Activated CD4-positive, alpha-beta T cell treated with anti-CD3 and anti-CD28 coated beads, Interleukin-2, amount 50 U/mL, for 1 hour (primary cell): ENCODE measurements around the gene GUCD1.

Experiments used
- DNase-seq: peaks from one replicate; pipeline ENCODE4 v3.0.0-alpha.2; 2020

The GUCD1 gene

GRCh38 chr22:24589518-24590030 lies 34.6 kb upstream of the GUCD1 start:
- DNase-seq, result no peak

- no peak for DNase-seq
Observed at GRCh38 chr22:24588757-24589481, 34.0 kb upstream of the GUCD1 start.

DNA sequence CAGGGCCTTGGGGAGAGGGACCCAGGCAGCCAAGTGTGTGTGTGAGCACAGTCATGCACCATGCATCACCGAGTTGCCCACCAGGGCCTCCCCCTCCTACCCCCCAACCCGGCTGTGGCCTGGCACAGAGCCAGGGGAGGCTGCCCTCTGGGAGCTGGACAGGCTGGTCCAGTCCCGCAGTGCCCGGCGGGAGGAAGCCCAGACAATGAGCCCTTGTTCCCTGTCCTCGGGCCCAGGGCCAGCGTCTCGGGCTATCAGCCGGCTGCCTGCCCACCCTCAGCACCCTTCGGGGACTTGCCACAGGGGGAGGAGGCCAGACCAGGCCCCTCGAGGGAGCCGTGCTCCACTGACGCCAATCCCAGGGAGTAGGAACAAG lies 33.4 kb upstream of the GUCD1 start:
- DNase-seq, result no peak

GRCh38 chr22:24587948-24588347 lies 33.0 kb upstream of the GUCD1 start:
- DNase-seq, result no peak

DNA sequence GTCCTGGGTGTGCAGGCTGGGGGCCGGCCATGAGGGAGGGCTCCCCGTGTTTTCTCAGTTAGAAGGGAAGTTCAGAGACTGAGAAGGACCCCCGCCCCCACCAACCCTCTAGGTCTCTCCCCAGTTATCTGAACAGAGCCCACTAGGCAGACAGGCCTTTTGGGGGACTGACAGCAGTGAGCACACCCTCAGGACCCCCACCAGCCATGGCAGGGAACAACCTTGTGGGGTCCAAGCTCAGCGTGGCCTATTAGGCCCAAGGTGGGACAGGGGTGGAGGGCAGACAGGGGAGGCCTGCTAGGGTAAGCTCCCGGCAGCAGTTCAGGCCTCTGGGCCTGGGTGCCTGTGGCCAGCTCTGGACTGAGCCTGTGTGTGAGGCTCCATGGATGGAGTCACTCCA lies 32.3 kb upstream of the GUCD1 start:
- no peak for DNase-seq

DNA sequence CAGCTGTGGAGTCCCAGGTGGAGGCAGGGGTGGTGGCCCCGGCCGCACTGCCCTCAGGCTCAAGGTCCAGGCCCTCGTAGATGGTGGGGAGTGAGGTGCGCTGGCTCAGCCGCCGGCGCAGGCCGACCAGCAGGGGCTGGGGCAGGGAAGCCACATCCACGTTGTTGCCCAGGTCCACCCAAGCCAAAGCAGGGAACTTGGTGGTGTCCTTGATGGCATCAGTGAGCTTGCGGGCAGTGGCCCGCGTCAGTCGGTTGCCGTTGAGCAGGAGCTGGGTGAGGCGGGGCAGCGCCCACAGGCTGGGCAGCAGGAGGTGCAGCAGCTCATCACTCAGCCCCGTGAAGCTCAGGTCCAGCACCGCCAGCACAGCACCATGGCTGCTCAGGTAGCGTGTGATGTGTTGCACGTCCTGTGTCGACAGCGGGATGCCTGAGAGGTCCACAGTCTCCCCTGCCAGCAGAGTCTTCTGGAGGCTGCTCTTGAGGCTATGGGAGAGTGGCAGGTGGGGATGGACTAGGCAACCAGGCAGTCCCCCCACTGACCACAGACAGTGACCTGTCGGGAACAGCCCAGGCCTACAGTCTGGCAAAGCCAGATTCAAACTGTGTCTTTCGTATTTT lies 31.1 kb upstream of the GUCD1 start:
- DNase-seq, result no peak

- DNase-seq, result no peak
Observed at GRCh38 chr22:24585461-24585860, 30.5 kb upstream of the GUCD1 start.

- no peak for DNase-seq
Observed at GRCh38 chr22:24584871-24585411, 30.0 kb upstream of the GUCD1 start.

DNA sequence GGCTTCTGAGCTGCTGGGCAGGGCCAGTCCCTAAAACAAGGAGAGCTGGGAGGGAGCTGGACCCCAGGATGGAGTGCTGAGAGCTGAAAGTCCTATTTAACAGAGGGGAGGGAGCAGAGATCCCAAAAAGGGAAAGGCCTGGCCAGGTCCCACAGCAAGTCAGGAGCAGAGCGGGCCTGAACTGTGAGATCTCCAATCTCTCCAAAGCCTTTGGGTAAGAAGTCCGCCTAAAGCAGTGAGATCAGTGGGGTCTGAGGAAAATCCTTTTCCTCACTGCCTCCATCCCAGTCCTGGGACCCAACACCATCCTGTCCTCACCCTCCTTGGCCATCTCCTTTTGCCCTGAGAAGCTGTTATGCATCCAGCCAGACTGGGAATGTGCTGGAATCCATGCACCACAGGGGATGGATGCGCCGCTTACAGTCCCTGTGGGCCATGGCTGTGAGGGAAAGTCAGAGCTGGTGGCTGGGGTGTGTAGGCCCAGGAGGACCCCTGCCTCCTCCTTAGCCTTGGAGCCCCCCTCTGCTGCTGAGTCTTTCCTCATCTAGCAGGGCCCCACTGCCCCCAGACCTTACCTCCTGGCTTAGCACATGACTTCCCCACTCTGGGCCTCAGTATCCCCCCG lies 29.3 kb upstream of the GUCD1 start:
- DNase-seq, result no peak

GRCh38 chr22:24583221-24584165 lies 28.6 kb upstream of the GUCD1 start:
- no peak for DNase-seq

DNA sequence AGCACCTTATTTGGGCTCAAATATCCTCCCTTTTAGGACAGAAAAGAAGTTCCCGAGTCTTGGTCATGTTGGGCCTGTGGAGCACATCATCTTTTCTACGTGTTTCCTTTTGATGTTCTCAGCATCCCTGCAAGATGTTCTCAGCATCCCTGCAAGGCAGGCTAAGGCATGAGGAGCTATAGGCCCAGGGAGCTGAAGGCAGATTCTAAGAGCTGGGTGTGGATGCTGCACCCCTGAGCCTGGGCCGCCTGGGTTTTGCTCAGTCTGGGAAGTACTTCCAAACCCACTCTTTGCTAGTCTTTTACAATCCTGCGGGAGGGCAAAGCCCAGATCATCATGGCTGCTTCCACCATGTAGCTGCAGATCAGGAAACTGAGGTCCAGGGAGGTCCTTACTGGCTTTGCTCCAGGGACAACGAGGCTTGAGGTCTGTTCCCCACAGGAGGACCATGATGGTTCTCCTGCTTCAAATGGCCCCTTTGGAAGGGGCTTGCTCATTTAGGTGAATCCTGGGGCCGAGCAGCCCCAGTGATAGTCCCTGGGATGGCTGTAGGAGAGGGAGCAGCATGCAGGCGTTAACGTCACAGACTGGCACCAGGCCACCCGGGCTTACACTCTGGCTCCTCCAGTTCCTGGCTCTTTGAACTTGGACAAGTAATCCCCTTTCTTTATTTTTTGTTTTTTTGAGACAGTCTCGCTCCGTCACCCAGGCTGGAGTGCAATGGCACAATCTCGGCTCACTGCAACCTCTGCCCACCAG lies 27.3 kb upstream of the GUCD1 start:
- no peak for DNase-seq

GRCh38 chr22:24580276-24580675 lies 25.3 kb upstream of the GUCD1 start:
- DNase-seq, result no peak

GRCh38 chr22:24579258-24579601 lies 24.3 kb upstream of the GUCD1 start:
- no peak for DNase-seq

- DNase-seq, result no peak
Observed at GRCh38 chr22:24578355-24579257, 23.7 kb upstream of the GUCD1 start.

DNA sequence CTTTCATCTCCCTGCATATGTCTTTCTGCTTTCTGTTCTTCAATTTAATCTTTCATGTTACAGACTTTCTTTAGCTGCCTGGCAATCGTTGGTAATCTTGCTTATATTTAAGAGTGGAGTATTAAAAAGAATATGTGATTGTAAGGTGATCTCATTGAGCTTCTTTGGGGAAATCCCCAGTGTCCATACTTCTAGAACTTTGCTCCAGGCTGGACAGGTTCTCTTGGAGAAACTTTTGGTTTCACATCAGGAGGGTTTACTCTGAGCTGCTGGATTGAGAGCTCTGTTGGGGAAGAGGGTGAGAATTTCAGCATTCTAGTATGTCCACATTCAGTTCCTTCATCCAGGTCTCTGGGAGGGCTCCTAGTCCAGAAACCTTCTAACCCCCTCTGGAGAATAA lies 21.8 kb upstream of the GUCD1 start:
- DNase-seq, result no peak

GRCh38 chr22:24571266-24571665 lies 16.3 kb upstream of the GUCD1 start:
- no peak for DNase-seq

- no peak for DNase-seq
Observed at GRCh38 chr22:24567668-24568067, 12.7 kb upstream of the GUCD1 start.

DNA sequence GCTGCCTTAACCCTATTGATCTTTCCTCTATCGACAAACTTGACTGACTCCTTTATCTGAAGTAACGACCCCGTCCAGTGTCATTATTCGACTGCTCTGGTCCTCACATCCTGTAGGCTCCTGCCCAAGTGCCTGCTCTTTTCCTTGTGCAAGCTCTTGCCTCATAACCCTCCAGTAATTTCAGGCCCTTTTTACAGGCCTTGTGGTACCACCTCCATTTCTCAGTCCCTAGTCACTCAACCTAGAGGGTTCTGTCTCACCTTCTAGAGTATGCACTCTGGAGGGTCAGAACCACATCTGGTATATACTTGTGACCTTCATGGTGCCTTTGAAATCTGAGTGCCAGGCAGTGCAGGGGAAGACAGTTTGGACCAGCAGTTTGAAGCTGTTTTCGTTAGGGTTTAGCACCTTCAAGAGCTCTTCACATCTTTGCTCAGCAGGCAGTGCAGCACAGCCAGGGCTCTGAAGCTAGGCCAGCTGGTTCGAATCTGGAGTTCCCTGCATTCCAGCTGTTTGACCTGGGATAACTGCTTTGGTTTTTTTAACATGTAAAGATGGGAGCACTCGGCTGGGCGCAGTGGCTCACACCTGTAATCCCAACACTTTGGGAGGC lies 12.1 kb upstream of the GUCD1 start:
- no peak for DNase-seq

- DNase-seq, result no peak
Observed at GRCh38 chr22:24565077-24565476, 10.1 kb upstream of the GUCD1 start.

DNA sequence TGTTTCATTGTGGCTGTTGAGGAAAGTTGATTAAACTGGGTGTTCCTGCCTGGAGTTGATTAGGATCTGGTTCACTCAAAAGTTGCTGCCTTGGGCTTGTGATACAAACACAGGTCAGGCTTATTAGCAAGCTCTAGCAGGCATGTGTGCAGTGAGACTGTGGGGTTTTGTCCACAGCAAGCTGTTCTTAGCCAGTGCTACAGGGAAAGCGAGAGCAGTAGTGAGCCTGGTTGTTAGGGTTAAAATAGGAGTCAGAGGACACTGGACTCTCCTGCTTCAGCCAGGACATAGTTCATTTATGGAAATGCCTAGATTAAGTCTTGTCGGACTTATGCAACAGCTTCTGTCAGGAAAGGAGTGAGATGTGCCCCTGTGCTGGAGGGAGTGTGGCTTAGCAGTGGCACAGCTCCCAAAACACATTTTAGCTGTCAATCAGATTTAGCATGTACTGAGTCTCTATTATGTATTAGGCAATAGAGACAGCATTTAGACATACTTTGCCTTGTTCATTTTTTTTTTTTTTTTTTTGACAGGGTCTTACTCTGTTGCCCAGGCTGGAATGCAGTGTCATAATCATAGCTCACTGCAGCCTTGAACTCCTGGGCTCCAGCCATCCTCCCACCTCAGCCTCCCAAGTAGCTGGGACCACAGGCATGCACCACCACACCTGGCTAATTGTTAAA lies 9.6 kb upstream of the GUCD1 start:
- no peak for DNase-seq
